ENCODE results near the gene TSKS.

The TSKS gene

GRCh38 chr19:49712397-49712859, 50.7 kb downstream of the TSKS start (continued):
- TF ChIP-seq ZNF174 (tag by site-specific recombination; IDR thresholded peaks at IDR 0.05) (no peak), ZNF623 (tag by site-specific recombination; IDR thresholded peaks at IDR 0.05) (no peak), BCL6B (tag by site-specific recombination; IDR thresholded peaks at IDR 0.05) (no peak), GFI1B (tag by site-specific recombination; IDR thresholded peaks at IDR 0.05) (no peak), ZNF548 (tag by site-specific recombination; IDR thresholded peaks at IDR 0.05) (no peak), ZBTB21 (tag by site-specific recombination; IDR thresholded peaks at IDR 0.05) (no peak), ZNF2 (tag by site-specific recombination; IDR thresholded peaks at IDR 0.05) (no peak), INSM2 (tag by site-specific recombination; IDR thresholded peaks at IDR 0.05) (no peak), ZNF747 (tag by site-specific recombination; IDR thresholded peaks at IDR 0.05) (no peak), ZNF510 (tag by site-specific recombination; IDR thresholded peaks at IDR 0.05; ENCODE audit: insufficient replicate concordance) (no peak), PRDM4 (tag by site-specific recombination; IDR thresholded peaks at IDR 0.05) (no peak), ZNF148 (tag by site-specific recombination; IDR thresholded peaks at IDR 0.05; ENCODE audit: borderline replicate concordance) (no peak), ZNF19 (tag by site-specific recombination; IDR thresholded peaks at IDR 0.05; ENCODE audit: low read depth) (no peak), BCL11B (tag by site-specific recombination; IDR thresholded peaks at IDR 0.05; ENCODE audit: low read depth) (no peak), MZF1 (tag by site-specific recombination; IDR thresholded peaks at IDR 0.05; ENCODE audit: borderline replicate concordance) (no peak), ZNF416 (tag by site-specific recombination; IDR thresholded peaks at IDR 0.05) (no peak), ZNF184 (tag by site-specific recombination; IDR thresholded peaks at IDR 0.05) (no peak), OSR2 (tag by site-specific recombination; IDR thresholded peaks at IDR 0.05) (no peak), ZNF701 (tag by site-specific recombination; IDR thresholded peaks at IDR 0.05) (no peak), ZNF843 (tag by site-specific recombination; IDR thresholded peaks at IDR 0.05) (no peak), ZNF600 (tag by site-specific recombination; IDR thresholded peaks at IDR 0.05) (peak; percentile 70; the same call in 1 of the 2 replicates), ZNF132 (tag by site-specific recombination; IDR thresholded peaks at IDR 0.05; ENCODE audit: borderline replicate concordance) (no peak), ZSCAN5A (tag by site-specific recombination; IDR thresholded peaks at IDR 0.05) (no peak)
- TF ChIP-seq, protein P1, sequence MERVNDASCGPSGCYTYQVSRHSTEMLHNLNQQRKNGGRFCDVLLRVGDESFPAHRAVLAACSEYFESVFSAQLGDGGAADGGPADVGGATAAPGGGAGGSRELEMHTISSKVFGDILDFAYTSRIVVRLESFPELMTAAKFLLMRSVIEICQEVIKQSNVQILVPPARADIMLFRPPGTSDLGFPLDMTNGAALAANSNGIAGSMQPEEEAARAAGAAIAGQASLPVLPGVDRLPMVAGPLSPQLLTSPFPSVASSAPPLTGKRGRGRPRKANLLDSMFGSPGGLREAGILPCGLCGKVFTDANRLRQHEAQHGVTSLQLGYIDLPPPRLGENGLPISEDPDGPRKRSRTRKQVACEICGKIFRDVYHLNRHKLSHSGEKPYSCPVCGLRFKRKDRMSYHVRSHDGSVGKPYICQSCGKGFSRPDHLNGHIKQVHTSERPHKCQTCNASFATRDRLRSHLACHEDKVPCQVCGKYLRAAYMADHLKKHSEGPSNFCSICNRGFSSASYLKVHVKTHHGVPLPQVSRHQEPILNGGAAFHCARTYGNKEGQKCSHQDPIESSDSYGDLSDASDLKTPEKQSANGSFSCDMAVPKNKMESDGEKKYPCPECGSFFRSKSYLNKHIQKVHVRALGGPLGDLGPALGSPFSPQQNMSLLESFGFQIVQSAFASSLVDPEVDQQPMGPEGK (tag by site-specific recombination; IDR thresholded peaks at IDR 0.05) = peak; percentile 77
- TF ChIP-seq, protein P2, sequence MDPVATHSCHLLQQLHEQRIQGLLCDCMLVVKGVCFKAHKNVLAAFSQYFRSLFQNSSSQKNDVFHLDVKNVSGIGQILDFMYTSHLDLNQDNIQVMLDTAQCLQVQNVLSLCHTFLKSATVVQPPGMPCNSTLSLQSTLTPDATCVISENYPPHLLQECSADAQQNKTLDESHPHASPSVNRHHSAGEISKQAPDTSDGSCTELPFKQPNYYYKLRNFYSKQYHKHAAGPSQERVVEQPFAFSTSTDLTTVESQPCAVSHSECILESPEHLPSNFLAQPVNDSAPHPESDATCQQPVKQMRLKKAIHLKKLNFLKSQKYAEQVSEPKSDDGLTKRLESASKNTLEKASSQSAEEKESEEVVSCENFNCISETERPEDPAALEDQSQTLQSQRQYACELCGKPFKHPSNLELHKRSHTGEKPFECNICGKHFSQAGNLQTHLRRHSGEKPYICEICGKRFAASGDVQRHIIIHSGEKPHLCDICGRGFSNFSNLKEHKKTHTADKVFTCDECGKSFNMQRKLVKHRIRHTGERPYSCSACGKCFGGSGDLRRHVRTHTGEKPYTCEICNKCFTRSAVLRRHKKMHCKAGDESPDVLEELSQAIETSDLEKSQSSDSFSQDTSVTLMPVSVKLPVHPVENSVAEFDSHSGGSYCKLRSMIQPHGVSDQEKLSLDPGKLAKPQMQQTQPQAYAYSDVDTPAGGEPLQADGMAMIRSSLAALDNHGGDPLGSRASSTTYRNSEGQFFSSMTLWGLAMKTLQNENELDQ (tag by site-specific recombination; IDR thresholded peaks at IDR 0.05; ENCODE audit: low read depth) = no peak
- TF ChIP-seq, protein P3, sequence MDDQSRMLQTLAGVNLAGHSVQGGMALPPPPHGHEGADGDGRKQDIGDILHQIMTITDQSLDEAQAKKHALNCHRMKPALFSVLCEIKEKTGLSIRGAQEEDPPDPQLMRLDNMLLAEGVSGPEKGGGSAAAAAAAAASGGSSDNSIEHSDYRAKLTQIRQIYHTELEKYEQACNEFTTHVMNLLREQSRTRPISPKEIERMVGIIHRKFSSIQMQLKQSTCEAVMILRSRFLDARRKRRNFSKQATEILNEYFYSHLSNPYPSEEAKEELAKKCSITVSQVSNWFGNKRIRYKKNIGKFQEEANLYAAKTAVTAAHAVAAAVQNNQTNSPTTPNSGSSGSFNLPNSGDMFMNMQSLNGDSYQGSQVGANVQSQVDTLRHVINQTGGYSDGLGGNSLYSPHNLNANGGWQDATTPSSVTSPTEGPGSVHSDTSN (CRISPR knock-in tag; IDR thresholded peaks at IDR 0.05) = no peak
